AG04449 (cell line): ENCODE data around the gene PRKCE.

Source experiments
- CTCF ChIA-PET: fragments of 350-600 bp; formaldehyde crosslinking; extraction: SDS; loops from one replicate; lab custom pipeline; 2021; ENCODE audit warnings: antibody characterized with exemption; lab: Yijun Ruan, JAX
- POLR2A ChIA-PET: fragments of 400-600, 350-600 bp; formaldehyde crosslinking; extraction: SDS; loops from one replicate; lab custom pipeline; 2020; ENCODE audit warnings: antibody characterized with exemption, inconsistent platforms; lab: Yijun Ruan, JAX
- DNase-seq: peaks from one replicate; pipeline ENCODE4 v3.0.0-alpha.2; 2010; ENCODE audit warnings: low read depth, low spot score
- H3K4me3 ChIP-seq: 2 replicates; pipeline ENCODE4 v1.5.1; 2011; ENCODE audit warnings: low read depth, mild to moderate bottlenecking, control low read depth, low read length
- CTCF ChIP-seq: IDR thresholded peaks from one replicate; pipeline ENCODE4 v1.5.1; 2011; ENCODE audit warnings: mild to moderate bottlenecking, moderate library complexity, low read length, control low read depth, inconsistent platforms; ENCODE audit not compliant: insufficient read depth; ENCODE audit errors: missing control alignments

The PRKCE gene

GRCh38 chr2:45614871-45615415 is 36.5 kb upstream of the PRKCE start:
- ChIA-PET CTCF (interaction anchor here (0.7 kb wide), 1 partner anchor 8 kb away, joined by 3 read pairs; no protein-coding TSS in a partner anchor), POLR2A (no interaction called here)
- no peak for DNase-seq
- H3K4me3 ChIP-seq = no peak overlapping the region
- no peak for TF ChIP-seq CTCF

DNA sequence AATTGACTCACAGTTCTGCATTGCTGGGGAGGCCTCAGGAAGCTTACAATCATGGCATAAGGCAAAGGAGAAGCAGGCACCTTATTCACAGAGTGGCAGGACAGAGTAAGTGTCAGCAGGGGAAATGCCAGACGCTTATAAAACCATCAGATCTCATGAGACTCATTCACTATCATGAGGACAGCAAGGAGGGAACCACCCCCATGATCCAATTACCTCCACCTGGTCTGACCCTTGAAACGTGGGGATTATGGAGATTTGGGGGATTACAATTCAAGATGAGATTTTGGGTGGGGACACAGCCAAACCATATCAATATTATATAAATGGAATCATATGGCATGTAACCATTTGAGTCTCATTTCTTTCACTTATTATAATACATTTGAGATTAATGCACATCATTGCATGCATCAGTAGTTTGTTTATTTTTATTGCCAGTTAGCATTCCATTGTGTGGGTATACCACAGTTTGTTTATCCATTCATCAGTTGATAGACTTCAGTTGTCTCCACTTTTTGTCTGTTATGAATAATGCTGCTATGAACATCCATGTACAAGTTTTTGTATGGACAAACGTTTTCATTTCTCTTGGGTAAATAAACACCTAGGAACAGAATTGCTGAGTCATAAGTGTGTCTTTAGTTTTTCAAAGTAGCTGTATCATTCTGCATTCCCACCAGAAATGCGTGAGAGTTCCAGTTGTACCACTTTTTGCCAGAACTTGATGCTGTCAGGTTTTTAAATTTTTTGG is 34.6 kb upstream of the PRKCE start:
- ChIA-PET CTCF (no interaction called here), POLR2A (interaction anchor here (0.6 kb wide), 1 partner anchor 162 kb away, joined by 3 read pairs; no protein-coding TSS in a partner anchor)
- no peak for DNase-seq
- no peak for TF ChIP-seq CTCF
- no peak overlapping the region for H3K4me3 ChIP-seq

DNA sequence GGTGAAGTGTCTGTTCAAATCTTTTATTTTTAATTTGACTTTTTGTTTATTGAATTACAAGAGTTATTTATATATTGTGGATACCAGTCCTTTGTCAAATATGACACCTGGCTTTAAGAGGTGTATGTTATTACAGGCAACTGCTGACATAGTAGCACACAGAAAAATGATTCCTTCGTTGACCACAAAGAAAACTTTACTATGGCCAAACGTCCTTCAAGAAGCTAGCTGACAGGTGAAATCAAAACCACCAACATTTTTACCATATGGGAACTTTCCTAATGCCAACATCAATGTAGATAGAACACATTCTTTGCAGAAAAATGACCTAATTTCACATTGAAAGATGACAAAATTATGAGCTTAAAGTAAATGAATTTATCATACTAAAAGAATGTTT is 34.0 kb upstream of the PRKCE start:
- ChIA-PET CTCF (no interaction called here), POLR2A (interaction anchor here (0.6 kb wide), 1 partner anchor 161 kb away, joined by 3 read pairs; no protein-coding TSS in a partner anchor)
- H3K4me3 ChIP-seq = no peak overlapping the region
- no peak for DNase-seq
- no peak for TF ChIP-seq CTCF

GRCh38 chr2:45622336-45623075 is 29.0 kb upstream of the PRKCE start:
- ChIA-PET POLR2A (no interaction called here), CTCF (no interaction called here)
- no peak for DNase-seq
- no peak overlapping the region for H3K4me3 ChIP-seq
- TF ChIP-seq CTCF = no peak

DNA sequence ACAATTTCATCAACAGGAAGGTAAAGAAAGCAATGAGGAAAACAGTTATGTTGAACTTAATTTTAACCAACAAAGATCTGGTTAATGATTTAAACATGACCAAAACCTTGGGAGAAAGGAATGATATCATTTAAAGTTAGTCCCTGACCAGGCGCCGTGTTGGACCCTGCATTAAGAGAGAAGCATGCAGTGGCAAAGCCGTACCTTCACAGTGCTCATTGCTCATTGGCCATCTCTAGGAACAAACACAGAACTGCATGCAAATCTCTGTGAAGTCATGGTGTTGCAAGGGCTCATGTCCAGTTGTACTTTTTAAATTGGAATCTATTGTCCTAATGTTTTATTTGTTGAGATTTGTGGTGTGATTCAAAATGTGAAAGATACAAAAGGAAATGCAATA is 28.4 kb upstream of the PRKCE start:
- ChIA-PET CTCF (interaction anchor here (0.9 kb wide), 1 partner anchor 8 kb away, joined by 3 read pairs; no protein-coding TSS in a partner anchor), POLR2A (no interaction called here)
- H3K4me3 ChIP-seq = no peak overlapping the region
- DNase-seq = no peak
- no peak for TF ChIP-seq CTCF

DNA sequence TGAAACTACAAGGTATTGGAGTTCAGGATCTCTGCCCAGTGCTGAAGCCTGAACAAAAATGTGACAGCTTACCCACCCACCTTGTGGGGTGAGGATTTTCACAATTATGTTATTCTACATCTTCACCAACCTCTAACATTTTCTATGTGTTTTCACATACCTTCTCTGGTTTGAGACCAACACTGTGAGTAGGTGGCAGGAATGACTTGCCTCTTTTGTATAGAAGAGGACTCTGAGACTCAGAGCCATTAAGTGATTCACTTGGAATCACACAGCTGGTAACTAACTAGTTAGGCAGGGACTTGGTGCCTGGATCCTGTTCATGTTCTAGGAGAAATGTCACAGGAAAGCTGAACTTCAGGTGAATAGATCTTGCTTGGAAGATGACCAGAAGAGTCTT is 25.7 kb upstream of the PRKCE start:
- no peak overlapping the region for H3K4me3 ChIP-seq
- DNase-seq = no peak
- CTCF ChIA-PET = interaction anchor here (0.8 to 1.3 kb wide), 2 partner anchors 17 to 18 kb away, joined by 3 to 4 read pairs; no protein-coding TSS in a partner anchor
- no peak for TF ChIP-seq CTCF
- POLR2A ChIA-PET = no interaction called here
